ENCODE results near the gene EFHD1. TPM values are rescaled to one million over a fixed set of nuclear protein-coding genes. Genes with fewer than 3 reads are reported as not detected.
"Not testable (repeated sequence)": the region's sequence is repeated elsewhere in the genome, so short reads cannot be mapped to it uniquely, and the experiment has no call there.

EFHD1 gene
- total and polyA plus RNA-seq, 4 experiments from 2014 or later: 1.4 to 3.6 (median 1.5) TPM

- Histone ChIP-seq H3K27ac (ENCODE audit: low read depth, low read length) (no peak overlapping the region), H3K36me3 (ENCODE audit: insufficient read depth, low read length) (no peaks in the 10 kb centered on the region), H3K4me1 (ENCODE audit: insufficient read depth, low read length) (no peaks in the 10 kb centered on the region), H3K4me3 (ENCODE audit: low read length in 2 of 2) (no peak overlapping the region), H3K9me3 (ENCODE audit: control insufficient read depth in 1 of 2, low read length in 2 of 2) (no peaks in the 10 kb centered on the region), H3K27me3 (ENCODE audit: insufficient read depth, low read length) (no peaks in the 10 kb centered on the region)
- ChIA-PET CTCF (ENCODE audit: partially characterized antibody) (no interaction called here), POLR2A (ENCODE audit: partially characterized antibody) (no interaction called here)
- Mint-ChIP-seq H3K4me1 (no peaks in the 10 kb centered on the region), H3K9me3 (no peaks in the 10 kb centered on the region), H3K27ac (peak overlapping the region in 1 of 7 donors; percentile 12), H3K4me3 (no peak overlapping the region), H3K36me3 (no peaks in the 10 kb centered on the region), H3K27me3 (no peaks in the 10 kb centered on the region)
- DNase-seq: no peak
- intact Hi-C loops (cut with micrococcal nuclease): no loop called here
Measured at GRCh38 chr2:232687382-232688160, 54.2 kb downstream of the EFHD1 start.

GRCh38 chr2:232688201-232688600 lies 54.8 kb downstream of the EFHD1 start:
- intact Hi-C loops (cut with micrococcal nuclease): no loop called here
- DNase-seq: no peak

GRCh38 chr2:232689152-232689910 lies 55.9 kb downstream of the EFHD1 start:
- POLR2A ChIA-PET (ENCODE audit: partially characterized antibody): no interaction called here
- no peak for DNase-seq
- no peaks in the 10 kb centered on the region for H3K27me3 ChIP-seq (ENCODE audit: insufficient read depth, low read length)
- Mint-ChIP-seq H3K27me3 (no peaks in the 10 kb centered on the region), H3K4me3 (no peak overlapping the region), H3K36me3 (no peaks in the 10 kb centered on the region), H3K4me1 (peaks cover 0 to 1% (median 0%) of the 10 kb centered on the region in 4 donors), H3K9me3 (no peaks in the 10 kb centered on the region), H3K27ac (no peak overlapping the region)
- no peaks in the 10 kb centered on the region for H3K9me3 ChIP-seq (ENCODE audit: control insufficient read depth in 1 of 2, low read length in 2 of 2)
- intact Hi-C loops (cut with micrococcal nuclease): no loop called here
- CTCF ChIA-PET (ENCODE audit: partially characterized antibody): no interaction called here
- H3K27ac ChIP-seq (ENCODE audit: low read depth, low read length): no peak overlapping the region
- H3K4me3 ChIP-seq (ENCODE audit: low read length in 2 of 2): no peak overlapping the region
- H3K36me3 ChIP-seq (ENCODE audit: insufficient read depth, low read length): no peaks in the 10 kb centered on the region
- H3K4me1 ChIP-seq (ENCODE audit: insufficient read depth, low read length): no peaks in the 10 kb centered on the region

More at GRCh38 chr2:232688201-232688600, 54.8 kb downstream of the EFHD1 start:
- ChIA-PET CTCF (ENCODE audit: partially characterized antibody) (no interaction called here), POLR2A (ENCODE audit: partially characterized antibody) (no interaction called here)
- Histone ChIP-seq H3K27me3 (ENCODE audit: insufficient read depth, low read length) (no peaks in the 10 kb centered on the region), H3K4me1 (ENCODE audit: insufficient read depth, low read length) (no peaks in the 10 kb centered on the region), H3K36me3 (ENCODE audit: insufficient read depth, low read length) (no peaks in the 10 kb centered on the region), H3K4me3 (ENCODE audit: low read length in 2 of 2) (no peak overlapping the region), H3K27ac (ENCODE audit: low read depth, low read length) (no peak overlapping the region), H3K9me3 (ENCODE audit: control insufficient read depth in 1 of 2, low read length in 2 of 2) (no peaks in the 10 kb centered on the region)
- Mint-ChIP-seq H3K36me3 (no peaks in the 10 kb centered on the region), H3K9me3 (no peaks in the 10 kb centered on the region), H3K4me1 (no peaks in the 10 kb centered on the region), H3K27ac (no peak overlapping the region), H3K27me3 (no peaks in the 10 kb centered on the region), H3K4me3 (no peak overlapping the region)

GRCh38 chr2:232691117-232691516 lies 57.7 kb downstream of the EFHD1 start:
- H3K4me1 Mint-ChIP-seq; H3K9me3 Mint-ChIP-seq; H3K27me3 Mint-ChIP-seq; H3K36me3 ChIP-seq (ENCODE audit: insufficient read depth, low read length); H3K36me3 Mint-ChIP-seq; H3K4me3 ChIP-seq (ENCODE audit: low read length in 2 of 2); DNase-seq; POLR2A ChIA-PET (ENCODE audit: partially characterized antibody); H3K9me3 ChIP-seq (ENCODE audit: control insufficient read depth in 1 of 2, low read length in 2 of 2); H3K4me3 Mint-ChIP-seq; H3K27ac Mint-ChIP-seq; H3K4me1 ChIP-seq (ENCODE audit: insufficient read depth, low read length); H3K27ac ChIP-seq (ENCODE audit: low read depth, low read length); H3K27me3 ChIP-seq (ENCODE audit: insufficient read depth, low read length): not testable (repeated sequence)
- intact Hi-C loops (cut with micrococcal nuclease): loop anchor here (10.0 kb wide), 1 partner anchor 554 kb away; no protein-coding TSS in a partner anchor
- CTCF ChIA-PET (ENCODE audit: partially characterized antibody): interaction anchor here (0.7 kb wide), 1 partner anchor 128 kb away, joined by 3 read pairs; no protein-coding TSS in a partner anchor

- Histone ChIP-seq H3K4me1 (ENCODE audit: insufficient read depth, low read length) (peaks cover 7% of the 10 kb centered on the region), H3K27ac (ENCODE audit: low read depth, low read length) (no peak overlapping the region), H3K27me3 (ENCODE audit: insufficient read depth, low read length) (no peaks in the 10 kb centered on the region), H3K4me3 (ENCODE audit: low read length in 2 of 2) (no peak overlapping the region), H3K9me3 (ENCODE audit: control insufficient read depth in 1 of 2, low read length in 2 of 2) (no peaks in the 10 kb centered on the region), H3K36me3 (ENCODE audit: insufficient read depth, low read length) (no peaks in the 10 kb centered on the region)
- H3K4me1 Mint-ChIP-seq: peaks cover 5 to 21% (median 8%) of the 10 kb centered on the region in 4 donors
- POLR2A ChIA-PET (ENCODE audit: partially characterized antibody): no interaction called here
- H3K27me3 Mint-ChIP-seq: no peaks in the 10 kb centered on the region
- no peak for DNase-seq
- peaks cover 0 to 10% of the 10 kb centered on the region in 2 donors for H3K36me3 Mint-ChIP-seq
- CTCF ChIA-PET (ENCODE audit: partially characterized antibody): interaction anchor here (0.9 kb wide), 1 partner anchor 9 kb away, joined by 3 read pairs; no protein-coding TSS in a partner anchor
- intact Hi-C loops (cut with micrococcal nuclease): loop anchor here (10.0 kb wide), 1 partner anchor 551 kb away; no protein-coding TSS in a partner anchor
- peaks cover 0 to 2% (median 0%) of the 10 kb centered on the region in 8 donors for H3K9me3 Mint-ChIP-seq
- peak overlapping the region in 1 of 7 donors; percentile 3 for H3K27ac Mint-ChIP-seq
- no peak overlapping the region for H3K4me3 Mint-ChIP-seq
Measured at GRCh38 chr2:232693344-232693743, 59.9 kb downstream of the EFHD1 start.

GRCh38 chr2:232696609-232697058 lies 63.2 kb downstream of the EFHD1 start:
- Mint-ChIP-seq H3K9me3 (peaks cover 0 to 2% (median 0%) of the 10 kb centered on the region in 8 donors), H3K36me3 (peaks cover 14 to 18% of the 10 kb centered on the region in 2 donors), H3K27me3 (no peaks in the 10 kb centered on the region), H3K27ac (peak overlapping the region; percentile 74 to 93 (median 89)), H3K4me1 (peaks cover 30 to 48% (median 33%) of the 10 kb centered on the region in 4 donors), H3K4me3 (peak overlapping the region; percentile 82 to 96 (median 93))
- Histone ChIP-seq H3K27ac (ENCODE audit: low read depth, low read length) (peak overlapping the region; percentile 86), H3K4me3 (ENCODE audit: low read length in 2 of 2) (peak overlapping the region; percentile 55 to 88), H3K36me3 (ENCODE audit: insufficient read depth, low read length) (no peaks in the 10 kb centered on the region), H3K4me1 (ENCODE audit: insufficient read depth, low read length) (peaks cover 39% of the 10 kb centered on the region), H3K9me3 (ENCODE audit: control insufficient read depth in 1 of 2, low read length in 2 of 2) (no peaks in the 10 kb centered on the region), H3K27me3 (ENCODE audit: insufficient read depth, low read length) (no peaks in the 10 kb centered on the region)
- ChIA-PET CTCF (ENCODE audit: partially characterized antibody) (interaction anchor here (1.0 kb wide), 1 partner anchor 91 kb away, joined by 3 read pairs; no protein-coding TSS in a partner anchor), POLR2A (ENCODE audit: partially characterized antibody) (no interaction called here)
- no peak for DNase-seq
- intact Hi-C loops (cut with micrococcal nuclease): loop anchor here (2.0 to 10.0 kb wide), 4 partner anchors 89 to 916 kb away; partner anchors contain the start of genes EIF4E2, PDE6D and TIGD1

Measured in CD4-positive, alpha-beta memory T cell (primary cell).